GM18505 (cell line): ENCODE measurements around the gene KRT20.

Experiments
- ATAC-seq: cut with Tn5 transposase; IDR thresholded peaks from one replicate; pipeline ENCODE4 v1.9.1; 2021; ENCODE audit not compliant: unreplicated experiment
- POLR2A ChIP-seq: IDR thresholded peaks from 4 replicates; pipeline ENCODE4 v1.6.1; 2011; ENCODE audit warnings: borderline replicate concordance; ENCODE audit not compliant: insufficient read depth, insufficient read length; ENCODE audit errors: extremely low read depth

Gene KRT20

GRCh38 chr17:40828454-40829044 lies 56.5 kb downstream of the KRT20 start:
- ATAC-seq: no peak
- no peak for TF ChIP-seq POLR2A

- no peak for TF ChIP-seq POLR2A
- no peak for ATAC-seq
These were observed 57.1 kb downstream of the KRT20 start for GRCh38 chr17:40827746-40828453.
